ENCODE results near the gene SLITRK3.
A peak's percentile ranks its signal among the peaks of the same experiment; 100 is the strongest.

The SLITRK3 gene

GRCh38 chr3:165195640-165196576, at the start of gene SLITRK3:
SLITRK3 (minus strand) TSS chr3:165196384; CDS start chr3:165190830, 5,554 bp downstream.
- no peak within 1 kb of the TSS for H3K27ac ChIP-seq
- no peak for DNase-seq (ENCODE audit: low read depth, low spot score)

- no peak overlapping the region for H3K27ac ChIP-seq
- DNase-seq (ENCODE audit: low read depth, low spot score) = no peak
These were observed 47.4 kb upstream of the SLITRK3 start for GRCh38 chr3:165243597-165243996.

- DNase-seq (ENCODE audit: low read depth, low spot score) = peak; percentile 14
- H3K27ac ChIP-seq = peak overlapping the region; percentile 36
These were observed 37.5 kb upstream of the SLITRK3 start for GRCh38 chr3:165233501-165234195.

GRCh38 chr3:165225604-165226003, 29.4 kb upstream of the SLITRK3 start:
- H3K27ac ChIP-seq = no peak overlapping the region
- no peak for DNase-seq (ENCODE audit: low read depth, low spot score)

GRCh38 chr3:165217739-165218138, 21.6 kb upstream of the SLITRK3 start:
- no peak overlapping the region for H3K27ac ChIP-seq
- no peak for DNase-seq (ENCODE audit: low read depth, low spot score)

- H3K27ac ChIP-seq = no peak overlapping the region
- no peak for DNase-seq (ENCODE audit: low read depth, low spot score)
These were observed 16.4 kb upstream of the SLITRK3 start for GRCh38 chr3:165212580-165212979.

GRCh38 chr3:165211721-165212120, 15.5 kb upstream of the SLITRK3 start:
- DNase-seq (ENCODE audit: low read depth, low spot score) = no peak
- H3K27ac ChIP-seq = no peak overlapping the region

- no peak for DNase-seq (ENCODE audit: low read depth, low spot score)
- no peak overlapping the region for H3K27ac ChIP-seq
These were observed 14.5 kb upstream of the SLITRK3 start for GRCh38 chr3:165210727-165211126.

- no peak for DNase-seq (ENCODE audit: low read depth, low spot score)
- H3K27ac ChIP-seq = no peak overlapping the region
These were observed 13.9 kb upstream of the SLITRK3 start for GRCh38 chr3:165210132-165210531.

- peak; percentile 26 for DNase-seq (ENCODE audit: low read depth, low spot score)
- no peak overlapping the region for H3K27ac ChIP-seq
These were observed 10.5 kb upstream of the SLITRK3 start for GRCh38 chr3:165206454-165207266.

GRCh38 chr3:165204445-165204844, 8.3 kb upstream of the SLITRK3 start:
- no peak overlapping the region for H3K27ac ChIP-seq
- no peak for DNase-seq (ENCODE audit: low read depth, low spot score)

GRCh38 chr3:165202995-165203394, 6.8 kb upstream of the SLITRK3 start:
- no peak overlapping the region for H3K27ac ChIP-seq
- no peak for DNase-seq (ENCODE audit: low read depth, low spot score)

- H3K27ac ChIP-seq = no peak overlapping the region
- DNase-seq (ENCODE audit: low read depth, low spot score) = no peak
These were observed 5.8 kb upstream of the SLITRK3 start for GRCh38 chr3:165201964-165202363.

GRCh38 chr3:165197481-165197800, 1.3 kb upstream of the SLITRK3 start:
- no peak overlapping the region for H3K27ac ChIP-seq
- no peak for DNase-seq (ENCODE audit: low read depth, low spot score)

GRCh38 chr3:165196577-165197480, 645 bp upstream of the SLITRK3 start:
- H3K27ac ChIP-seq = no peak overlapping the region
- no peak for DNase-seq (ENCODE audit: low read depth, low spot score)

GRCh38 chr3:165195241-165195639, 944 bp downstream of the SLITRK3 start:
- H3K27ac ChIP-seq = no peak overlapping the region

GRCh38 chr3:165194511-165195240, 1.5 kb downstream of the SLITRK3 start:
- H3K27ac ChIP-seq = no peak overlapping the region
- no peak for DNase-seq (ENCODE audit: low read depth, low spot score)

More at GRCh38 chr3:165195241-165195639, 944 bp downstream of the SLITRK3 start:
- DNase-seq (ENCODE audit: low read depth, low spot score) = no peak

GRCh38 chr3:165193366-165194254, 2.6 kb downstream of the SLITRK3 start:
- no peak overlapping the region for H3K27ac ChIP-seq
- DNase-seq (ENCODE audit: low read depth, low spot score) = no peak

All from epithelial cell of prostate (primary cell).